ENCODE measurements around the gene WIF1. TPM values are rescaled to one million over a fixed set of nuclear protein-coding genes. Genes with fewer than 3 reads are reported as not detected.

Gene WIF1
- total RNA-seq, 2 experiments from 2014 or later: not detected

GRCh38 chr12:65169320-65170208, 48.5 kb upstream of the WIF1 start, which contains the start of gene LEMD3:
TSS of gene LEMD3 (plus strand) at chr12:65169583. CDS start at chr12:65169597, 14 bp downstream.
- peak; percentile 88 to 98 (median 94) for DNase-seq
- Histone ChIP-seq H3K4me3 (ENCODE audit: low read length) (peak within 1 kb of the TSS; percentile 74), H3K9me3 (ENCODE audit: control insufficient read depth in 1 of 2, insufficient read depth in 1 of 2, low read length in 2 of 2) (no peaks in the 10 kb centered on the region), H3K4me1 (ENCODE audit: insufficient read depth, low read length) (peaks cover 24% of the 10 kb centered on the region), H3K36me3 (ENCODE audit: insufficient read depth, low read length) (no peaks in the 10 kb centered on the region), H3K27me3 (ENCODE audit: control insufficient read depth in 1 of 2, insufficient read depth in 2 of 2, low read length in 2 of 2) (no peaks in the 10 kb centered on the region), H3K27ac (ENCODE audit: low read depth in 1 of 2, low read length in 2 of 2) (peak within 1 kb of the TSS; percentile 83 to 88)
- ChIA-PET CTCF (interaction anchor here (0.9 to 2.3 kb wide), 5 partner anchors 14 to 1000 kb away, joined by 3 to 8 read pairs (median 3); partner anchors contain the start of gene TMBIM4), POLR2A (interaction anchor here (0.6 to 3.7 kb wide), 21 partner anchors 10 to 1119 kb away, joined by 3 to 42 read pairs (median 5); partner anchors contain the start of genes KICS2, LLPH, TMBIM4 and WIF1)
- Mint-ChIP-seq H3K36me3 (ENCODE audit: low read depth) (peaks cover 38% of the 10 kb centered on the region), H3K27me3 (peaks cover 7% of the 10 kb centered on the region), H3K27ac (peak within 1 kb of the TSS; percentile 99), H3K4me1 (ENCODE audit: low read depth) (peaks cover 24% of the 10 kb centered on the region), H3K4me3 (peak within 1 kb of the TSS; percentile 99), H3K9me3 (no peaks in the 10 kb centered on the region)
- TF ChIP-seq, protein P1, sequence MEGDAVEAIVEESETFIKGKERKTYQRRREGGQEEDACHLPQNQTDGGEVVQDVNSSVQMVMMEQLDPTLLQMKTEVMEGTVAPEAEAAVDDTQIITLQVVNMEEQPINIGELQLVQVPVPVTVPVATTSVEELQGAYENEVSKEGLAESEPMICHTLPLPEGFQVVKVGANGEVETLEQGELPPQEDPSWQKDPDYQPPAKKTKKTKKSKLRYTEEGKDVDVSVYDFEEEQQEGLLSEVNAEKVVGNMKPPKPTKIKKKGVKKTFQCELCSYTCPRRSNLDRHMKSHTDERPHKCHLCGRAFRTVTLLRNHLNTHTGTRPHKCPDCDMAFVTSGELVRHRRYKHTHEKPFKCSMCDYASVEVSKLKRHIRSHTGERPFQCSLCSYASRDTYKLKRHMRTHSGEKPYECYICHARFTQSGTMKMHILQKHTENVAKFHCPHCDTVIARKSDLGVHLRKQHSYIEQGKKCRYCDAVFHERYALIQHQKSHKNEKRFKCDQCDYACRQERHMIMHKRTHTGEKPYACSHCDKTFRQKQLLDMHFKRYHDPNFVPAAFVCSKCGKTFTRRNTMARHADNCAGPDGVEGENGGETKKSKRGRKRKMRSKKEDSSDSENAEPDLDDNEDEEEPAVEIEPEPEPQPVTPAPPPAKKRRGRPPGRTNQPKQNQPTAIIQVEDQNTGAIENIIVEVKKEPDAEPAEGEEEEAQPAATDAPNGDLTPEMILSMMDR (IDR thresholded peaks at IDR 0.05): no peak
- intact Hi-C loops (cut with DNase I, micrococcal nuclease): loop anchor here (5.0 to 10.0 kb wide), 8 partner anchors 38 to 1135 kb away; partner anchors contain the start of genes GNS (in 1 of the 2), HELB (in 1 of the 2), KICS2 (in 1 of the 2) and LLPH (in 1 of the 2)
- peak; percentile 90 for ATAC-seq (ENCODE audit: poor library complexity)

GRCh38 chr12:65168681-65169319, 47.7 kb upstream of the WIF1 start:
- DNase-seq (peak in 3 of 14 experiments; percentile 51 to 55 (median 53)), ATAC-seq (ENCODE audit: poor library complexity) (peak; percentile 0)
- peak overlapping the region; percentile 99 for H3K4me3 Mint-ChIP-seq
- peak overlapping the region; percentile 99 for H3K27ac Mint-ChIP-seq
- peaks cover 7% of the 10 kb centered on the region for H3K27me3 Mint-ChIP-seq
- Histone ChIP-seq H3K9me3 (ENCODE audit: control insufficient read depth in 1 of 2, insufficient read depth in 1 of 2, low read length in 2 of 2) (no peaks in the 10 kb centered on the region), H3K27ac (ENCODE audit: low read depth in 1 of 2, low read length in 2 of 2) (peak overlapping the region; percentile 52 to 88), H3K4me3 (ENCODE audit: low read length) (peak overlapping the region; percentile 74), H3K4me1 (ENCODE audit: insufficient read depth, low read length) (peaks cover 24% of the 10 kb centered on the region), H3K36me3 (ENCODE audit: insufficient read depth, low read length) (no peaks in the 10 kb centered on the region), H3K27me3 (ENCODE audit: control insufficient read depth in 1 of 2, insufficient read depth in 2 of 2, low read length in 2 of 2) (peaks cover 0 to 4% of the 10 kb centered on the region in 2 experiments)
- POLR2A ChIA-PET: interaction anchor here (0.7 to 3.7 kb wide), 22 partner anchors 11 to 1120 kb away, joined by 3 to 42 read pairs (median 5); partner anchors contain the start of genes KICS2, LLPH, TMBIM4 and WIF1
- peaks cover 24% of the 10 kb centered on the region for H3K4me1 Mint-ChIP-seq (ENCODE audit: low read depth)
- CTCF ChIA-PET: interaction anchor here (0.9 to 2.3 kb wide), 5 partner anchors 14 to 1001 kb away, joined by 3 to 8 read pairs (median 3); partner anchors contain the start of gene TMBIM4
- intact Hi-C loops (cut with DNase I, micrococcal nuclease): loop anchor here (5.0 kb wide), 2 partner anchors 41 to 411 kb away; partner anchors contain the start of gene GNS (in 1 of the 2)
- H3K9me3 Mint-ChIP-seq: no peaks in the 10 kb centered on the region
- TF ChIP-seq, protein P1 (IDR thresholded peaks at IDR 0.05): no peak
- peaks cover 38% of the 10 kb centered on the region for H3K36me3 Mint-ChIP-seq (ENCODE audit: low read depth)

DNA sequence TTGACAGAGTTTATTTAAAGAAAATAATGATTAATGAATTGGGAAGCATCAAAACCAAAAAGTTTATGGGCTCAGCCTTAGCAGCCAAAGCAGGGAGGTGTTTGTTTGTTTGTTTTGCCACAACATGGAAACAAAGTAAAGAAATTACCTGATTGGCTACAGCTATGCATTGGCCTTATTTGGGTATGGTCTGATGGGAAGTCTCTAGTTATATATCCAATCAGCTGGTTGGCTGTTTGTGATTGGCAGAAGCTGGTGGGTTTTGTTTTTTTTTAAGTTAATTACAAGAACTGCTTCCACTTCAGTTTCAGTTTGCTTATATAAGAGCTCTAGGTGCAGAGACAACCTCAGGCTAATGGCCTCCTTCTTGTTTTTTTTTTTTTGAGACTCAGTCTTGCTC, 43.7 kb upstream of the WIF1 start:
- Mint-ChIP-seq H3K4me1 (ENCODE audit: low read depth) (peaks cover 10% of the 10 kb centered on the region), H3K27ac (no peak overlapping the region), H3K9me3 (no peaks in the 10 kb centered on the region), H3K36me3 (ENCODE audit: low read depth) (peaks cover 9% of the 10 kb centered on the region), H3K4me3 (no peak overlapping the region), H3K27me3 (peaks cover 35% of the 10 kb centered on the region)
- ChIA-PET POLR2A (interaction anchor here (0.6 kb wide), 1 partner anchor 64 kb away, joined by 3 read pairs; no protein-coding TSS in a partner anchor), CTCF (interaction anchor here (0.9 kb wide), 1 partner anchor 68 kb away, joined by 3 read pairs; no protein-coding TSS in a partner anchor)
- intact Hi-C loops (cut with DNase I, micrococcal nuclease): loop anchor here (5.0 kb wide), 2 partner anchors 37 to 407 kb away; partner anchors contain the start of gene GNS (in 1 of the 2)
- Histone ChIP-seq H3K27ac (ENCODE audit: low read depth in 1 of 2, low read length in 2 of 2) (no peak overlapping the region), H3K4me1 (ENCODE audit: insufficient read depth, low read length) (peaks cover 3% of the 10 kb centered on the region), H3K9me3 (ENCODE audit: control insufficient read depth in 1 of 2, insufficient read depth in 1 of 2, low read length in 2 of 2) (no peaks in the 10 kb centered on the region), H3K4me3 (ENCODE audit: low read length) (no peak overlapping the region), H3K27me3 (ENCODE audit: control insufficient read depth in 1 of 2, insufficient read depth in 2 of 2, low read length in 2 of 2) (peaks cover 12 to 18% of the 10 kb centered on the region in 2 experiments), H3K36me3 (ENCODE audit: insufficient read depth, low read length) (no peaks in the 10 kb centered on the region)
- ATAC-seq (ENCODE audit: poor library complexity) (no peak), DNase-seq (no peak)
- TF ChIP-seq, protein P1 (IDR thresholded peaks at IDR 0.05): no peak

Measured in CD4-positive, alpha-beta T cell (primary cell).